K562 (cell line): ENCODE measurements around the gene CLEC4M. TPM values are rescaled to one million over a fixed set of nuclear protein-coding genes. Genes with fewer than 3 reads are reported as not detected.

Experiments used
- ATAC-seq: fragments of 200-7000 bp; cut with Tn5 transposase; 3 replicates; pipeline ENCODE4 v1.9.1; 2020; ENCODE audit warnings: moderate library complexity
- BruUV-seq: library from RNA; stranded (reverse); fragments of 400-500 nt; replicated peaks from 2 replicates; lab custom pipeline; 2021; lab: Mats Ljungman, UMichigan
- CTCF ChIA-PET: fragments of 300-600 bp; formaldehyde crosslinking; extraction: SDS; loops from one replicate; lab custom pipeline; 2021; ENCODE audit warnings: low intra/inter-chr PET ratio; lab: Yijun Ruan, JAX
- POLR2A ChIA-PET: fragments of 300-600, 350-650 bp; sonication (Branson Sonifier 250); formaldehyde crosslinking; extraction: SDS; loops from one replicate; lab custom pipeline; 2021; ENCODE audit warnings: antibody characterized with exemption, inconsistent platforms; lab: Yijun Ruan, JAX
- DNase-seq, 4 experiments: peaks; one replicate each; pipeline versions ENCODE4 v3.0.0 to v3.0.0-alpha.2; 2011 to 2018; ENCODE audit warnings: low spot score in 3 of 4, mixed read lengths in 3 of 4; ENCODE audit errors: extremely low read depth in 1 of 4
- FAIRE-seq: peaks from 2 replicates; lab custom pipeline; 2011; peaks lifted over from hg19 to GRCh38; lab: Jason Lieb, UNC
- H2AFZ ChIP-seq: 2 replicates; pipeline ENCODE4 v1.6.0; 2011; ENCODE audit warnings: low read depth, low read length, control low read depth, inconsistent platforms
- H3K27ac ChIP-seq: fragments of 200-600 bp; 3 replicates; pipeline ENCODE4 v1.8.0; 2011; ENCODE audit warnings: low read depth, mild to moderate bottlenecking, control low read depth, inconsistent platforms, low read length, moderate library complexity, mixed read lengths; ENCODE audit errors: extremely low read depth
- H3K27me3 ChIP-seq, 2 experiments: fragments of 300-600 bp in 1 of 2; 2 replicates in 1 of 2; 3 replicates in 1 of 2; pipeline versions ENCODE4 v1.6.0 to v1.8.0; 2011; ENCODE audit warnings: inconsistent platforms in 2 of 2, low read length in 2 of 2, mild to moderate bottlenecking in 1 of 2, mixed read lengths in 1 of 2, moderate library complexity in 1 of 2; ENCODE audit not compliant: control insufficient read depth in 2 of 2, insufficient read depth in 2 of 2
- H3K36me3 ChIP-seq: fragments of 300-600 bp; 3 replicates; pipeline ENCODE4 v1.8.0; 2011; ENCODE audit warnings: mild to moderate bottlenecking, low read length, inconsistent platforms; ENCODE audit not compliant: control insufficient read depth, insufficient read depth
- H3K4me1 ChIP-seq, 2 experiments: fragments of 200-600 bp in 1 of 2; replicated peaks in 1 of 2; 2 replicates in 1 of 2; 3 replicates in 1 of 2; pipeline versions ENCODE4 v1.5.1 to v1.8.0; 2011; ENCODE audit warnings: inconsistent platforms in 2 of 2, low read length in 2 of 2, mild to moderate bottlenecking in 1 of 2, mixed read lengths in 1 of 2, moderate library complexity in 1 of 2; ENCODE audit not compliant: control insufficient read depth in 2 of 2, insufficient read depth in 2 of 2
- H3K4me2 ChIP-seq: 2 replicates; pipeline ENCODE4 v1.6.1; 2011; ENCODE audit warnings: low read length, control low read depth, inconsistent platforms, mixed read lengths; ENCODE audit not compliant: insufficient read depth
- H3K4me3 ChIP-seq: fragments of 200-600 bp; sonication (generic), shearing (Covaris generic); 2 replicates; pipeline ENCODE4 v1.5.1; 2016; ENCODE audit warnings: control low read depth, inconsistent platforms
- H3K79me2 ChIP-seq: fragments of 200-600 bp; 3 replicates; pipeline ENCODE4 v1.8.0; 2011; ENCODE audit warnings: low read length, inconsistent platforms; ENCODE audit not compliant: control insufficient read depth, insufficient read depth
- H3K9ac ChIP-seq, 2 experiments: 2 replicates each; pipeline versions ENCODE4 v1.6.0 to v1.6.1; 2011; ENCODE audit warnings: low read depth in 2 of 2, low read length in 2 of 2, control low read depth in 1 of 2, inconsistent platforms in 1 of 2, mild to moderate bottlenecking in 1 of 2, mixed read lengths in 1 of 2; ENCODE audit not compliant: insufficient read depth in 1 of 2
- H3K9me1 ChIP-seq: one replicate; pipeline ENCODE4 v1.6.0; 2011; ENCODE audit warnings: inconsistent platforms, mild to moderate bottlenecking, low read length, moderate library complexity; ENCODE audit not compliant: control insufficient read depth, insufficient read depth
- H3K9me3 ChIP-seq: replicated peaks from 2 replicates; pipeline ENCODE4 v1.5.1; 2011; ENCODE audit warnings: low read depth, low read length, inconsistent platforms; ENCODE audit not compliant: control insufficient read depth, insufficient read depth
- H4K20me1 ChIP-seq: replicated peaks from 2 replicates; pipeline ENCODE4 v1.6.1; 2011; ENCODE audit warnings: low read length, inconsistent platforms, mixed read lengths; ENCODE audit not compliant: control insufficient read depth, insufficient read depth
- HIVEP1 ChIP-seq: fragments of 250-450 bp; sonication (Bioruptor Pico); IDR thresholded peaks from 2 replicates; pipeline ENCODE4 v1.4.0; 2020; ENCODE audit warnings: mild to moderate bottlenecking
- KLF13 ChIP-seq: fragments of 450-650 bp; IDR thresholded peaks from 2 replicates; pipeline ENCODE4 v1.6.1; 2016; ENCODE audit warnings: missing genetic modification characterization, low read depth, mild to moderate bottlenecking, missing compliant biosample characterization, moderate library complexity, borderline replicate concordance
- PRMT5 ChIP-seq: sonication (generic); formaldehyde crosslinking; IDR thresholded peaks from 2 replicates; pipeline ENCODE4 v1.5.0; 2020; ENCODE audit warnings: missing genetic modification reagents
- ZNF511 ChIP-seq: sonication (generic); formaldehyde crosslinking; IDR thresholded peaks from 2 replicates; pipeline ENCODE4 v1.8.0; 2022; ENCODE audit warnings: mild to moderate bottlenecking, missing genetic modification reagents
- WGBS: fragments of 100-300 bp; shearing (Covaris generic); methylation state at CpG from one replicate; pipeline ENCODE4 v1.1.6; 2016; ENCODE audit warnings: low coverage, mixed read lengths; ENCODE audit not compliant: insufficient coverage; ENCODE audit errors: missing lambda C conversion rate; 5-methylcytosine and 5-hydroxymethylcytosine counted together
- in situ Hi-C: fragments of 300-500 bp; cut with MboI; formaldehyde crosslinking; loops from 4 replicates; pipeline ENCODE4 v1.15.0; 2018; ENCODE audit warnings: inconsistent platforms, mixed read lengths
- intact Hi-C: fragments of 100-400 bp; cut with micrococcal nuclease; formaldehyde crosslinking; loops from 2 replicates; pipeline ENCODE4 v1.14.2; 2022
- polyA plus RNA-seq, 8 experiments: library from polyadenylated mRNA; depleted of rRNA in 4 of 8; stranded (reverse) in 5 of 8; unstranded in 3 of 8; fragments of >200 nt; fragmentation: Nextera tagmentation in 2 of 8; fragmentation: Illumina TruSeq in 1 of 8; extraction: Ambion mirVana in 2 of 8; extraction: Trizol in 1 of 8; gene quantifications; 2 replicates each; pipeline versions ENCODE4 v1.2.1 to v1.2.3, GENCODE V29; 2011 to 2014; ENCODE audit warnings: inconsistent platforms in 1 of 8, missing spikeins in 1 of 8
- total RNA-seq, 7 experiments: library from RNA; depleted of rRNA in 6 of 7; stranded (reverse); fragments of >200 nt in 6 of 7; fragmentation: Illumina TruSeq in 2 of 7; extraction: Trizol in 2 of 7; gene quantifications; 2 replicates each; pipeline versions ENCODE4 v1.2.1 to v1.2.3, GENCODE V29; 2011 to 2021; ENCODE audit warnings: low replicate concordance in 1 of 7
- TF ChIP-seq, protein P1 (sequence below), 2 experiments: fragments of 200-800 bp in 1 of 2; sonication (Bioruptor generic) in 1 of 2; sonication (generic) in 1 of 2; formaldehyde crosslinking in 1 of 2; IDR thresholded peaks in 1 of 2; conservative IDR thresholded peaks in 1 of 2; 2 replicates each; pipeline versions ENCODE4 v1.5.0 to v1.6.1; 2016 to 2020; ENCODE audit warnings: missing compliant biosample characterization in 1 of 2, missing genetic modification characterization in 1 of 2, missing genetic modification reagents in 1 of 2

Gene CLEC4M
- total and polyA plus RNA-seq, 9 of the 15 experiments (the other 6 are each of a cell fraction or from before 2014, with no cell fraction given): 0.08 to 0.18 TPM; not detected in 7

DNA sequence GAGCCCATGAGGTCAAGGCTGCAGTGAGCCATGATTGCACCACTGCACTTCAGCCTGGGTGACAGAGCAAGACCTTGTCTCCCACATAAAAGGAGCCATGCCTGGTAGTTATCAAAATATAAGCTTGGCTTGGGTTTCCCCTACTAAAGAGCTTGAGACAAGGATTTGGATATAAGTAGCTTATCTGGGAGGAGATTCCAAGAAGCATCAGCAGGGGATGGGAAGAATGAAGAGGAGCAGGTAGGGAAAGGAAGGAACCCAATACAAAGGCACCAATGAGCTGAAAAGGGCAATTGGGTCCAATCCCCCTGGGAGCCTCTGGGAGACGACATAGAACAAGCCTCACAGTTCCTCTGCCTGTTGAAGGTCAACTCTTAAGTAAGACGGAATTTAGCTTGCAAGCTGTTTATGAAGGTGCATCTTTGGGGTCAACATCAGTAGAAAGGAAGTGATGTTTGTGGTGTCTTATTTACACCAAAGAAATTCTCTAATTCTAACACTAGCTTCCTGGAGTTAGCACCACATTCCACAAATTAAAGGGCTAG, 23.8 kb upstream of the CLEC4M start (continued):
- TF ChIP-seq, protein P1, sequence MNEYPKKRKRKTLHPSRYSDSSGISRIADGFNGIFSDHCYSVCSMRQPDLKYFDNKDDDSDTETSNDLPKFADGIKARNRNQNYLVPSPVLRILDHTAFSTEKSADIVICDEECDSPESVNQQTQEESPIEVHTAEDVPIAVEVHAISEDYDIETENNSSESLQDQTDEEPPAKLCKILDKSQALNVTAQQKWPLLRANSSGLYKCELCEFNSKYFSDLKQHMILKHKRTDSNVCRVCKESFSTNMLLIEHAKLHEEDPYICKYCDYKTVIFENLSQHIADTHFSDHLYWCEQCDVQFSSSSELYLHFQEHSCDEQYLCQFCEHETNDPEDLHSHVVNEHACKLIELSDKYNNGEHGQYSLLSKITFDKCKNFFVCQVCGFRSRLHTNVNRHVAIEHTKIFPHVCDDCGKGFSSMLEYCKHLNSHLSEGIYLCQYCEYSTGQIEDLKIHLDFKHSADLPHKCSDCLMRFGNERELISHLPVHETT (CRISPR knock-in tag; conservative IDR thresholded peaks at IDR 0.05 in 1 of 2, IDR thresholded peaks at IDR 0.05 in 1 of 2): no peak
- no peak for TF ChIP-seq ZNF511 (CRISPR knock-in tag)
- no peak for TF ChIP-seq PRMT5 (CRISPR knock-in tag)
- TF ChIP-seq, all 486 proteins: peak for 0

DNA sequence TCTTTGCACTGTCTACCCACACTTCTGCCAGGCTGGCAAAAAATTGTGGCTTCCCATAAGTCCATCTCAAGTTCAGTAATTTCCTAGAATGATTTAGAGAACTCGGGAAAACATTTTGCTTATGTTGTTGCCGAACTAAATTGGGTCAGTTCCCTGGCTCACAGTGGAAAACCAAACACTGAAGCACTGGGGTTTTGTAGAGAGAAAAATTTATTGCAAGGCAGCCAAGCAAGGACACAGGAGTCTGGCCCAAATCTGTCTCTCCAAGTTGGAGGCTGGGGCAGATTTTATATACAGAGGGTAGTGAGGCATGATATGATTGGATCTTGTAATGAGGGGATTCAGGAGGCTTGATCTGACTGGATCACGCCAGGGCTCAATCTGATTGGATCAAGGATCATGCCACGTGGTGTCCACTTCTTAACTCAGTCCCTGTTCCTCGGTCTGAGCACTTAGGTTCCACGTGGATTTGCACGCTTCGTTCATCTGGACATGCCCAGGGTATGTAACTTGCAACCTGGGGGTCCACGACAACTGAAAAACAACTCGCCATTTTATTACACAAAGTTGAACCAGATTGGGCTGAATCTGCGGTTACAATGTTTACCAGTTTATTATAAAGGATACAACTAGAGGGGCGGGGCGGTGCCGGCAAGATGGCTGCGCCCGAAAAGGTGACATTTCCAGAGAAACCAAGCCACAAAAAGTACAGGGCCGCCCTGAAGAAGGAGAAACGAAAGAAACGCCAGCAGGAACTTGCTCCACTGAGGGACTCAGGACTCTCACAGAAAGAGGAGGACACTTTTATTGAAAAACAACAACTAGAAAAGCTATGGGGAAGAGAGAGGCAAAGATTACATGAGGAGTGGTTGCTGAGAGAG, 23.0 kb upstream of the CLEC4M start:
- H3K9ac ChIP-seq: no peak overlapping the region
- peak overlapping the region; percentile 32; the same call in 1 of the 2 replicates for H3K4me2 ChIP-seq
- H3K9me1 ChIP-seq: no peaks in the 10 kb centered on the region
- no TSS peak for BruUV-seq
- in situ Hi-C loops (no loop called here), intact Hi-C loops (no loop called here)
- no peak overlapping the region for H3K4me3 ChIP-seq
- no peak overlapping the region for H3K27ac ChIP-seq
- peaks cover 4 to 9% of the 10 kb centered on the region in 2 experiments; a peak in 3 of 5 replicates for H3K27me3 ChIP-seq
- FAIRE-seq: peak; percentile 46
- WGBS: 12% methylated on average over 19 of the region's 19 CpGs
- H4K20me1 ChIP-seq: no peaks in the 10 kb centered on the region
- no peak for DNase-seq
- ATAC-seq: no peak
- H3K9me3 ChIP-seq: 0 out of 2 replicates have a peak, but pooled peaks cover 3% of the 10 kb centered on the region
- POLR2A ChIA-PET: interaction anchor here (1.2 kb wide), 1 partner anchor 91 kb away, joined by 3 read pairs; no protein-coding TSS in a partner anchor
- peak overlapping the region; percentile 91 for H2AFZ ChIP-seq
- H3K79me2 ChIP-seq: no peaks in the 10 kb centered on the region
- CTCF ChIA-PET: no interaction called here
- H3K36me3 ChIP-seq: no peaks in the 10 kb centered on the region
- H3K4me1 ChIP-seq: peaks cover 0 to 2% of the 10 kb centered on the region in 2 experiments; a peak in 3 of 5 replicates
- TF ChIP-seq HIVEP1 (CRISPR knock-in tag) (no peak), KLF13 (no peak)
